Heart left ventricle (tissue), 13 donors: ENCODE results near the gene RFXANK.

Source experiments
- CTCF ChIP-seq, 12 donors: fragments of 200-600 bp; sonication (generic) in 4 of 12; IDR thresholded peaks; one replicate each; pipeline versions ENCODE4 v1.5.0 to v1.8.0; 2018 to 2022; ENCODE audit warnings: antibody characterized with exemption in 12 of 12, mild to moderate bottlenecking in 5 of 12
- POLR2A ChIP-seq, 2 donors: fragments of 450-650 bp; IDR thresholded peaks; one replicate each; pipeline ENCODE4 v1.6.1; 2017; ENCODE audit warnings: antibody characterized with exemption in 2 of 2, mild to moderate bottlenecking in 2 of 2, moderate library complexity in 2 of 2
- donor health status: ischemic (EF 13 %, LVEDD 7.1; RV severe dilation, severe dysfunction).
- donor health status: DM: no; HTN: yes; CAD: no.
- donor health status: DM: no; HTN: no; CAD: no.
- donor health status: ischemic (EF 25% LVEDD 6.9; RV normal size, moderate dysfunction).
- donor health status: ischemic (EF 25% LVEDD 5.7; RV mildly dilated, moderate dysfunction).
- donor health status: ischemic (EF 35%, LVEDD 5.7; RV mildly dilated, moderate dysfunction).
- donor health status: nonischemic (EF 11% LVEDD 7.7; RV severe dilation, severe dysfunction).
- donor health status: DM: yes; HTN: yes; CAD: no.
- donor health status: PGD.
- donor health status: ischemic (EF 29% LVEDD 5.4; RV normal size, mild dysfunction).
- donor health status: nonischemic (EF 23%, LVEDD 6.1; RV moderate dilation, normal function).

DNA sequence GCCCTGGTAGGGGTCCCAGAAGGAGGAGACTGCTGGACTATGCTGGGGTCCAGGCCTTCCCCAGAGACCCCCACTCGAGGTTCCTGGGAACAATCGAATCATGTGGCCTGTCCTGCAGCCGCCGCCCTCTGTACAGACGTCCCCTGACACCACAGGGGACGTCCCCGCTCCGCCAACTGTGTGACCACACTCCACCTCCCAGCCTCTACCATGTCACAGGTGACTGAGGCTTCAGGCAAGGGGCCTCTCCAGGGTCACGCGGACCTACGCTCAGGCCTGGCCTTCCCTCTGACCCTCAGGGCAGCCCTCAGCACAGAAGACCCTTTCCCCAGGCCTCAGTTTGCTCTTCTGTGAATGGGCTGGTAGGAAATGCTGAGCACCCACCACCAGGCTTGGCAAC is 40.6 kb upstream of the RFXANK start:
- no peak for TF ChIP-seq POLR2A (IDR thresholded peaks at IDR 0.05)
- TF ChIP-seq CTCF (IDR thresholded peaks at IDR 0.05), result no peak
